ENCODE data around the gene ADISSP. TPM values are rescaled to one million over a fixed set of nuclear protein-coding genes. Genes with fewer than 3 reads are reported as not detected.

Gene ADISSP
- total and polyA plus RNA-seq, 2 of the 13 experiments (the other 11 are each of a cell fraction or from before 2014, with no cell fraction given): 38.3 to 90.6 TPM

- TF ChIP-seq ZNF333 (CRISPR knock-in tag; IDR thresholded peaks at IDR 0.05; ENCODE audit: borderline replicate concordance) (no peak; the same call in 1 of the 2 replicates), ZKSCAN1 (IDR thresholded peaks at IDR 0.05; ENCODE audit: low read length) (0 out of 2 replicates have a peak, but pooled peaks have one; percentile 16), RBM39 (IDR thresholded peaks at IDR 0.05; ENCODE audit: low read depth, low read length, poor library complexity, severe bottlenecking) (peak; percentile 39), TOPORS (CRISPR knock-in tag; IDR thresholded peaks at IDR 0.05) (peak; percentile 92; the same call in 1 of the 2 replicates), KMT2B (CRISPR knock-in tag; IDR thresholded peaks at IDR 0.05) (peak; percentile 57), ARNTL (CRISPR knock-in tag; IDR thresholded peaks at IDR 0.05) (peak; percentile 100), TARDBP (CRISPR knock-in tag; IDR thresholded peaks at IDR 0.05) (peak; percentile 94), MTERF4 (CRISPR knock-in tag; IDR thresholded peaks at IDR 0.05) (peak; percentile 79; the same call in 1 of the 2 replicates), ARID5B (CRISPR knock-in tag; IDR thresholded peaks at IDR 0.05) (peak; percentile 97), HNF4A (CRISPR knock-in tag; IDR thresholded peaks at IDR 0.05) (peak; percentile 54), ZFP1 (CRISPR knock-in tag; IDR thresholded peaks at IDR 0.05) (no peak; the same call in 1 of the 2 replicates), PRDM10 (CRISPR knock-in tag; IDR thresholded peaks at IDR 0.05; ENCODE audit: low read depth) (peak; percentile 63; the same call in 1 of the 2 replicates), HMG20A (CRISPR knock-in tag; IDR thresholded peaks at IDR 0.05; ENCODE audit: borderline replicate concordance) (peak; percentile 82; the same call in 1 of the 2 replicates), NFE2L1 (CRISPR knock-in tag; IDR thresholded peaks at IDR 0.05; ENCODE audit: borderline replicate concordance) (no peak), POLR2AphosphoS2 (IDR thresholded peaks at IDR 0.05; ENCODE audit: low read depth, low read length) (no peak), ZNF367 (CRISPR knock-in tag; IDR thresholded peaks at IDR 0.05; ENCODE audit: borderline replicate concordance) (peak; percentile 90; the same call in 1 of the 2 replicates), HMGXB4 (CRISPR knock-in tag; IDR thresholded peaks at IDR 0.05; ENCODE audit: borderline replicate concordance in 1 of 2, low read depth in 1 of 2) (peak; percentile 80 to 89), ZNF878 (CRISPR knock-in tag; IDR thresholded peaks at IDR 0.05) (peak; percentile 93)
These were observed 44.1 kb upstream of the ADISSP start (continued) for GRCh38 chr20:3811467-3812258.

All from HepG2 (cell line).